Measurements from ENCODE around the gene SLC24A3. TPM values are rescaled to one million over a fixed set of nuclear protein-coding genes. Genes with fewer than 3 reads are reported as not detected.

The SLC24A3 gene
- total RNA-seq, 1 experiment from 2014 or later = 46.0 TPM

DNA sequence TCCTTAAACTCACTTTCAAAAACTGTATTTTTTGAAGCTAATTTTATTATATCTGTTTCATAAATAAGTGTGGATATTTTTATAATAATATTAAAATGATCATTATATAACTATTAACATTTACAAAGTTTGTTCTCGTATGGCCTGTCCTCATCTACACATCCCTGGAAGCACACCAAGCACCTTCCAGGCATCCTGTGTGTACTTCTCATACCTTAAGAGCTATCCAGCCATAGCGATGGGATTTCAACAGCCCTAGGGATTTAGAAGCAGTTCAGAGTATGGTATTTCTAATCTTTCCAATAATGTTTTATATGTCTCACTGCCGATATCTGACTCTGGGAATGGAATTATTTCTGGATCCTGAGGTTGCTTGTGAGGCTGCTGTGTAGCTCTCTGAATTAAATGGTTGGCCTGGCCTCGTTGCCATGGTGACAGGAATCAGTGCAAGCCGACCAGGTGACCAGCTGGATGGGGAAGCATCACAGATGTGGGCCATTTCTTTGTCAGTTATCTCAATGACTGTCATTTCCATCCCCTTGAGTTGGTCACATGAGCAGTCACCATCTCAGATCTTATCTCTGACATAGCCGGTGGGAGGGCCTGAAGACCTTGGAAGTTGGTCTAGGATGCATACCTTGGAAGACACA lies 280.4 kb downstream of the SLC24A3 start:
- Histone ChIP-seq H3K27ac (ENCODE audit: low read depth, low read length, poor library complexity, severe bottlenecking) (no peak overlapping the region), H3K4me1 (ENCODE audit: insufficient read depth, low read length, poor library complexity, severe bottlenecking) (no peaks in the 10 kb centered on the region), H3K9me3 (ENCODE audit: low read depth, low read length, poor library complexity, severe bottlenecking) (no peaks in the 10 kb centered on the region), H3K27me3 (replicated peaks; ENCODE audit: insufficient read depth, low read depth, low read length, poor library complexity) (no peaks in the 10 kb centered on the region), H3K36me3 (ENCODE audit: insufficient read depth, low read length, poor library complexity, severe bottlenecking) (no peaks in the 10 kb centered on the region), H3K4me3 (ENCODE audit: low read depth, low read length, poor library complexity, severe bottlenecking) (no peak overlapping the region)
- TF ChIP-seq, protein P1, sequence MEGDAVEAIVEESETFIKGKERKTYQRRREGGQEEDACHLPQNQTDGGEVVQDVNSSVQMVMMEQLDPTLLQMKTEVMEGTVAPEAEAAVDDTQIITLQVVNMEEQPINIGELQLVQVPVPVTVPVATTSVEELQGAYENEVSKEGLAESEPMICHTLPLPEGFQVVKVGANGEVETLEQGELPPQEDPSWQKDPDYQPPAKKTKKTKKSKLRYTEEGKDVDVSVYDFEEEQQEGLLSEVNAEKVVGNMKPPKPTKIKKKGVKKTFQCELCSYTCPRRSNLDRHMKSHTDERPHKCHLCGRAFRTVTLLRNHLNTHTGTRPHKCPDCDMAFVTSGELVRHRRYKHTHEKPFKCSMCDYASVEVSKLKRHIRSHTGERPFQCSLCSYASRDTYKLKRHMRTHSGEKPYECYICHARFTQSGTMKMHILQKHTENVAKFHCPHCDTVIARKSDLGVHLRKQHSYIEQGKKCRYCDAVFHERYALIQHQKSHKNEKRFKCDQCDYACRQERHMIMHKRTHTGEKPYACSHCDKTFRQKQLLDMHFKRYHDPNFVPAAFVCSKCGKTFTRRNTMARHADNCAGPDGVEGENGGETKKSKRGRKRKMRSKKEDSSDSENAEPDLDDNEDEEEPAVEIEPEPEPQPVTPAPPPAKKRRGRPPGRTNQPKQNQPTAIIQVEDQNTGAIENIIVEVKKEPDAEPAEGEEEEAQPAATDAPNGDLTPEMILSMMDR (conservative IDR thresholded peaks at IDR 0.05; ENCODE audit: low read depth, low read length) = no peak
- no peak for TF ChIP-seq EZH2 (IDR thresholded peaks at IDR 0.05; ENCODE audit: borderline replicate concordance, low read depth, low read length, poor library complexity, severe bottlenecking)
- no peak for DNase-seq (ENCODE audit: low spot score)
- ChIA-PET CTCF (no interaction called here), POLR2A (ENCODE audit: low non-redundant PET) (no interaction called here)
- intact Hi-C loops (cut with micrococcal nuclease; ENCODE audit: unreplicated experiment) = no loop called here
- BruUV-seq (replicated peaks) = no TSS peak

DNA sequence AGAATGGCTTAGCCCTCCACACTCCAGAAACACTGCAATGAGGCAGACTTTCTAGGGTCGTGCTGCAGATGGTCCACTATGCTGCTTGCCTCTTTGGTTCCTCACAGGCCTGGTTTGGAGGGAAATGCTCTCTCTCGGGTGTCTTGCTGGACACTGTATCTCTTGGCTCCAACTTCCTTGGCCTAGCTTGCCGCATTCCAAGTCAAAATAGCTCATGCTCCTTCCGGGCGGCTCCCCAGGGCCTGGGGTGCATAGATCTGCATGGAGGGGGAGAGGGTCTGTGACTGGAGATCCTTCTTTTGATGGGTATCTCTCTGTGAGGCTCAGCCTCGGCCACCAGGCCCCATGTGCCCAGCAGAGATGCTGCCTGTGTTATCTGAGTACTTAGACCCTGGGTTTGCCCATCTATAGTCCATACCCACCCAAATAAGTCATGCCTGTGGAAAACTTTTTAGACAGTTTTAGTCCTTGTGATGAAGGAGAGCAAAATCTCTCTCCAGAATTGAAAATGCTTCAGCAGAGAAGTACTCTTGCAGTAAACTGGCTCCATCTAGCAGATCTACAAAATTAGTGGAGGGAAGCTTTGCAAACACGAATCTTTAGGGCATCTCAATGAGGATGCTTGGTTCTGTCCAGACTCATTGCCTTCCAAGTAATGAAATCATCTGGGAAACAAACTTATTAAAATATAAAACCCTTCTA lies 281.5 kb downstream of the SLC24A3 start:
- H3K36me3 ChIP-seq (ENCODE audit: insufficient read depth, low read length, poor library complexity, severe bottlenecking) = no peaks in the 10 kb centered on the region
- ChIA-PET CTCF (no interaction called here), POLR2A (ENCODE audit: low non-redundant PET) (no interaction called here)
- no peak overlapping the region for H3K27ac ChIP-seq (ENCODE audit: low read depth, low read length, poor library complexity, severe bottlenecking)
- H3K9me3 ChIP-seq (ENCODE audit: low read depth, low read length, poor library complexity, severe bottlenecking) = no peaks in the 10 kb centered on the region
- DNase-seq (ENCODE audit: low spot score) = no peak
- H3K27me3 ChIP-seq (replicated peaks; ENCODE audit: insufficient read depth, low read depth, low read length, poor library complexity) = no peaks in the 10 kb centered on the region
- H3K4me1 ChIP-seq (ENCODE audit: insufficient read depth, low read length, poor library complexity, severe bottlenecking) = no peaks in the 10 kb centered on the region
- no TSS peak for BruUV-seq (replicated peaks)
- intact Hi-C loops (cut with micrococcal nuclease; ENCODE audit: unreplicated experiment) = no loop called here
- no peak overlapping the region for H3K4me3 ChIP-seq (ENCODE audit: low read depth, low read length, poor library complexity, severe bottlenecking)
- TF ChIP-seq, protein P1 (conservative IDR thresholded peaks at IDR 0.05; ENCODE audit: low read depth, low read length) = no peak
- TF ChIP-seq EZH2 (IDR thresholded peaks at IDR 0.05; ENCODE audit: borderline replicate concordance, low read depth, low read length, poor library complexity, severe bottlenecking) = no peak

DNA sequence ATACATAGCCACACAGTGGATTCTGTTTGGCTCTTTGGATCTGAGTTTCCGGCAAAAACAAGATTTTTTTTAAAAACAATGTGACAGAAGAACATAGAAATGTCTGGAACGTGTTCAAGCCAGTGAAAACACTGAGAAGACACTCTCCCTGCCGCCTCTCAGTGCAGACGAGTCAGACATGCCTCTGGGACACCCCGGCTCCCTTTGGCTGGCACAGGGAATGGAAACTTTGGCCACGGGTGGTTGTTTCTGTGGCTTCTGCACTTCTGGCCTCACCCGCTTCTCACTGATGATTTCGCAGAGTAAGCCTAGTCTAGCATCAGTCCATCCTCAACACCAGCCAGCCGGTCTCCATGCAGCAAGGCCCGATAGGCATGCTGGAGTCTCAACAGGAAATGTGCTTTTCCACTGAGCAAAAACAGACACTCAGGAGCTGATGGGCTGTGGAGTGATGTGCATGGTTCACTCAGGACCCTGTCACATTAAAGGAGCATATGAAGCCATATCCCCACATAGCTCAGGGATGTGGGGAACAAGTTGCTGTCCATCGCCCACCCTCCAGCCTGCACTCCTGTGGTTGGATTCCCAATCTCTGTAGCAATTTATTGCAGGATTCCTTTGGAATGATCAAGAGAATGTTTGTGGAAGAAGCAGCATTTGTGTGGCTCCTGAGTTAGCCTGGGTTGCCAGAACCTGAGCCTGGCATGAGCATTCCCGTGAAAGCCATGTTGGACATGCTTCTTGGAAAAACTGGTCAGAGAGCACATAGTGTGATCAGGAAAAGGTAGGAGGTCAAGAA lies 283.7 kb downstream of the SLC24A3 start:
- DNase-seq (ENCODE audit: low spot score) = no peak
- intact Hi-C loops (cut with micrococcal nuclease; ENCODE audit: unreplicated experiment) = no loop called here
- Histone ChIP-seq H3K4me1 (ENCODE audit: insufficient read depth, low read length, poor library complexity, severe bottlenecking) (no peaks in the 10 kb centered on the region), H3K27ac (ENCODE audit: low read depth, low read length, poor library complexity, severe bottlenecking) (no peak overlapping the region), H3K9me3 (ENCODE audit: low read depth, low read length, poor library complexity, severe bottlenecking) (no peaks in the 10 kb centered on the region), H3K27me3 (replicated peaks; ENCODE audit: insufficient read depth, low read depth, low read length, poor library complexity) (no peaks in the 10 kb centered on the region), H3K4me3 (ENCODE audit: low read depth, low read length, poor library complexity, severe bottlenecking) (no peak overlapping the region), H3K36me3 (ENCODE audit: insufficient read depth, low read length, poor library complexity, severe bottlenecking) (no peaks in the 10 kb centered on the region)
- TF ChIP-seq, protein P1 (conservative IDR thresholded peaks at IDR 0.05; ENCODE audit: low read depth, low read length) = no peak
- no peak for TF ChIP-seq EZH2 (IDR thresholded peaks at IDR 0.05; ENCODE audit: borderline replicate concordance, low read depth, low read length, poor library complexity, severe bottlenecking)
- no TSS peak for BruUV-seq (replicated peaks)
- CTCF ChIA-PET = no interaction called here
- POLR2A ChIA-PET (ENCODE audit: low non-redundant PET) = no interaction called here
